NK-92 treated with Interleukin-12 subunit alpha and Interleukin-12 subunit beta, amount 100 ng/mL, for 24 hours (cell line): ENCODE results near the gene ZBTB20.

Experiments used
- DNase-seq: peaks from one replicate; lab custom pipeline; 2025; lab: John Stamatoyannopoulos, UW

ZBTB20 gene

GRCh38 chr3:114478801-114479200 lies 668.3 kb downstream of the ZBTB20 start:
- DNase-seq: no peak

GRCh38 chr3:114476511-114476910 lies 670.6 kb downstream of the ZBTB20 start:
- DNase-seq: no peak

- no peak for DNase-seq
Observed at GRCh38 chr3:114471478-114471877, 675.6 kb downstream of the ZBTB20 start.

GRCh38 chr3:114469070-114469469 lies 678.0 kb downstream of the ZBTB20 start:
- DNase-seq: no peak

- DNase-seq: no peak
Observed at GRCh38 chr3:114466816-114467215, 680.3 kb downstream of the ZBTB20 start.

GRCh38 chr3:114466251-114466650 lies 680.8 kb downstream of the ZBTB20 start:
- DNase-seq: no peak

- no peak for DNase-seq
Observed at GRCh38 chr3:114464548-114464947, 682.5 kb downstream of the ZBTB20 start.

GRCh38 chr3:114462750-114463149 lies 684.3 kb downstream of the ZBTB20 start:
- DNase-seq: no peak

- no peak for DNase-seq
Observed at GRCh38 chr3:114460459-114460858, 686.6 kb downstream of the ZBTB20 start.

- no peak for DNase-seq
Observed at GRCh38 chr3:114456742-114457141, 690.3 kb downstream of the ZBTB20 start.

- DNase-seq: no peak
Observed at GRCh38 chr3:114455432-114455831, 691.7 kb downstream of the ZBTB20 start.

- DNase-seq: no peak
Observed at GRCh38 chr3:114454551-114455251, 692.4 kb downstream of the ZBTB20 start.

GRCh38 chr3:114453361-114453780 lies 693.7 kb downstream of the ZBTB20 start:
- no peak for DNase-seq

GRCh38 chr3:114452937-114453336 lies 694.2 kb downstream of the ZBTB20 start:
- no peak for DNase-seq

- DNase-seq: no peak
Observed at GRCh38 chr3:114452256-114452655, 694.8 kb downstream of the ZBTB20 start.

- DNase-seq: no peak
Observed at GRCh38 chr3:114451561-114452018, 695.5 kb downstream of the ZBTB20 start.

- no peak for DNase-seq
Observed at GRCh38 chr3:114451051-114451451, 696.0 kb downstream of the ZBTB20 start.

- DNase-seq: no peak
Observed at GRCh38 chr3:114450008-114450596, 697.0 kb downstream of the ZBTB20 start.

GRCh38 chr3:114449271-114450007 lies 697.6 kb downstream of the ZBTB20 start:
- DNase-seq: no peak

- DNase-seq: no peak
Observed at GRCh38 chr3:114447950-114448479, 699.1 kb downstream of the ZBTB20 start.

GRCh38 chr3:114447545-114447944 lies 699.5 kb downstream of the ZBTB20 start:
- no peak for DNase-seq

GRCh38 chr3:114446600-114446999 lies 700.5 kb downstream of the ZBTB20 start:
- DNase-seq: no peak

- DNase-seq: no peak
Observed at GRCh38 chr3:114445233-114445632, 701.9 kb downstream of the ZBTB20 start.
